Hepatocyte (in vitro differentiated cells): ENCODE data around the gene PLPPR3. TPM values are rescaled to one million over a fixed set of nuclear protein-coding genes. Genes with fewer than 3 reads are reported as not detected.

Experiments used
- DNase-seq: peaks from one replicate; pipeline ENCODE4 v3.0.0-alpha.2; 2016; ENCODE audit warnings: low spot score
- H2AFZ ChIP-seq: fragments of 200-600 bp; sonication (generic); 2 replicates; pipeline ENCODE4 v1.6.0; 2016; ENCODE audit warnings: antibody characterized with exemption, mild to moderate bottlenecking
- H3K27ac ChIP-seq: fragments of 200-600 bp; sonication (generic); 2 replicates; pipeline ENCODE4 v1.5.1; 2016; ENCODE audit warnings: mild to moderate bottlenecking
- H3K27me3 ChIP-seq: fragments of 200-600 bp; sonication (generic); 2 replicates; pipeline ENCODE4 v1.6.1; 2016
- H3K36me3 ChIP-seq: fragments of 200-600 bp; sonication (generic); replicated peaks from 2 replicates; pipeline ENCODE4 v1.5.1; 2016; ENCODE audit warnings: low read depth; ENCODE audit not compliant: insufficient read depth
- H3K4me1 ChIP-seq: fragments of 200-600 bp; sonication (generic); 2 replicates; pipeline ENCODE4 v1.5.1; 2016; ENCODE audit warnings: mild to moderate bottlenecking, moderate library complexity; ENCODE audit not compliant: insufficient read depth
- H3K4me2 ChIP-seq: fragments of 200-600 bp; sonication (generic); 2 replicates; pipeline ENCODE4 v1.6.0; 2016
- H3K4me3 ChIP-seq: fragments of 200-600 bp; sonication (generic); 2 replicates; pipeline ENCODE4 v1.5.1; 2016; ENCODE audit warnings: mild to moderate bottlenecking
- H3K79me2 ChIP-seq: fragments of 200-600 bp; sonication (generic); 2 replicates; pipeline ENCODE4 v1.6.0; 2017; ENCODE audit warnings: mild to moderate bottlenecking
- H3K9me2 ChIP-seq: fragments of 200-600 bp; sonication (generic); replicated peaks from 2 replicates; pipeline ENCODE4 v1.6.0; 2017; ENCODE audit warnings: mild to moderate bottlenecking; ENCODE audit not compliant: insufficient read depth
- H3K9me3 ChIP-seq: fragments of 200-600 bp; sonication (generic); 2 replicates; pipeline ENCODE4 v1.5.1; 2016; ENCODE audit warnings: low read depth, mild to moderate bottlenecking
- H4K20me1 ChIP-seq: fragments of 200-600 bp; sonication (generic); 2 replicates; pipeline ENCODE4 v1.6.0; 2016; ENCODE audit warnings: mild to moderate bottlenecking; ENCODE audit not compliant: insufficient read depth, poor library complexity, severe bottlenecking
- CTCF ChIP-seq: fragments of 200-600 bp; sonication (generic); IDR thresholded peaks from 2 replicates; pipeline ENCODE4 v1.5.1; 2016; ENCODE audit warnings: antibody characterized with exemption, mild to moderate bottlenecking; ENCODE audit not compliant: poor library complexity
- EZH2 ChIP-seq: fragments of 200-600 bp; sonication (generic); IDR thresholded peaks from 2 replicates; pipeline ENCODE4 v1.6.1; 2016; ENCODE audit warnings: antibody characterized with exemption, mild to moderate bottlenecking, borderline replicate concordance
- EZH2phosphoT487 ChIP-seq: fragments of 200-600 bp; sonication (generic); IDR thresholded peaks from one replicate; pipeline ENCODE4 v1.6.1; 2018; ENCODE audit warnings: antibody characterized with exemption, mild to moderate bottlenecking, low read depth, moderate library complexity; ENCODE audit not compliant: unreplicated experiment, severe bottlenecking
- WGBS: methylation state at CpG from one replicate; pipeline ENCODE4 v1.1.6; 2016; ENCODE audit warnings: low lambda C conversion rate; ENCODE audit errors: missing lambda C conversion rate; 5-methylcytosine and 5-hydroxymethylcytosine counted together
- polyA plus RNA-seq: library from polyadenylated mRNA; unstranded; fragments of >200 nt; fragmentation: Nextera tagmentation; extraction: Ambion mirVana; gene quantifications from 2 replicates; pipeline ENCODE4 v1.2.1, GENCODE V29; 2016
- total RNA-seq: library from RNA; depleted of rRNA; stranded (reverse); fragments of >200 nt; gene quantifications from 2 replicates; pipeline ENCODE4 v1.2.3, GENCODE V29; 2014

PLPPR3 gene
- total RNA-seq (7.6 and 11.1 TPM in 2 replicates), polyA plus RNA-seq (11.4 and 11.7 TPM in 2 replicates)

DNA sequence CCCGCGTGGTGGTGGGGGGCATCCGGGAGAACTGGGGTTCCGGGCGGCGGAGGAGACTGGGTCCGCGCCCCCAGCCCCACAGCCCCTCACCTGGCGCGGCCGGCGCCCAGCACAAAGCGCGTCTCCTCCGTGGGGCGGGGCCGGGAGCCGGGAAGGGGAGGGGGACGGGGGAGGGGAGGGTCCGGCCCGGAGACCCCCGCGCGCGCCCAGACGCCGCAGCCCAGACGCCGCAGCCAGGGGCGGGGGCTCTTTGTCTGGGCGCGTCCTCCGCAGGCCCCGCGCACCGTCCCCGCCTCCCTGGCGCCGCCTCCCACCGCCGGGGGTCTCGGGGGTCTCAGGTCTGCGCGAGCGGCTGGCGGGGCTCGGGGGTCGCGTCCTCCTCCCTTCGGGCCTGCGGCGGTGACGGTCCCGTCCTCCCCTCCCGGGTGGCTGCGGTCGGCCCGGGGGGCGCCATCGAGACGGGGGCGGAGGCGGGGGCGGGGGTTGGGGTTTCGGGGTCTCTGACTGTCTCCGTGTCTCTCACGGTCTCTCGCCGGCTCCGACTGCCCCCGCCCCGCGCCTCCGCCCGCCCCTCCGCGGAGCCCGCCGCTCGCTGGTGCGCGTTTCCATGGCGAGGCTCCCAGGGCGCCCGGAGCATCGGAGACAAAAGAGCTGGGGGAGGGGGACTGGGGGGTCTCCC lies at the start of gene PLPPR3:
TSS of gene PLPPR3 (minus strand) at position 131 of the 679 bp plus-strand sequence. CDS start 396 bp downstream, outside the sequence.
- DNase-seq: peak; percentile 43
- peak within 1 kb of the TSS; percentile 75 for H2AFZ ChIP-seq
- no peaks in the 10 kb centered on the region for H3K79me2 ChIP-seq
- H3K27ac ChIP-seq: no peak within 1 kb of the TSS
- no peaks in the 10 kb centered on the region for H3K9me3 ChIP-seq
- no peaks in the 10 kb centered on the region for H3K36me3 ChIP-seq
- TF ChIP-seq EZH2 (no peak), EZH2phosphoT487 (no peak), CTCF (no peak)
- H3K27me3 ChIP-seq: peaks cover 7% of the 10 kb centered on the region
- peak within 1 kb of the TSS; percentile 96 for H3K4me2 ChIP-seq
- 0% methylated on average over 5 of the region's 86 CpGs for WGBS
- no peaks in the 10 kb centered on the region for H3K9me2 ChIP-seq
- no peaks in the 10 kb centered on the region for H3K4me1 ChIP-seq
- peak within 1 kb of the TSS; percentile 67 for H3K4me3 ChIP-seq
- no peaks in the 10 kb centered on the region for H4K20me1 ChIP-seq

DNA sequence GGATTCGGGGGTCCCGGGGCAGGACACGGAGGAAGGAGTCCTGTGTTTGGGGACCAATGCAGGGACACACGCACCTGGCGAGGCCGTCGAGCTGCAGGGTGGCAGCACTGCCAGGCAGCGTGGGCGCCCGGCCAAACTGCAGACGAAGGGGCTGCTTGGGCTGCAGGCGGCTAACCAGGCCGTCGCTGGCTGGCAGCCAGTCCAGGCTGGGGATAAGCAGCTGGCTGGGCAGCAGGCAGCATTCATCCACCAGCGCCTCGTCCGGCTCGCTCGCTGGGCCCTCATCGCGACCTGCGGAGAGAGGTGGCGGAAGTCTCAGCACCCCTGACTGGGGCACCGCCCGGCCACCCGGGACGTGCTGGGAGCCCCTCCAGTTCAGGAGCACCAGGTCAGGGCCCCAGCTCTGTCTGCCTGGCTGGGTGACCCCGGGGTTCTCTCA lies 49.2 kb upstream of the PLPPR3 start:
- H3K4me1 ChIP-seq: no peaks in the 10 kb centered on the region
- H3K36me3 ChIP-seq: no peaks in the 10 kb centered on the region
- no peak overlapping the region for H3K4me2 ChIP-seq
- H3K27ac ChIP-seq: no peak overlapping the region
- TF ChIP-seq EZH2 (no peak), CTCF (no peak), EZH2phosphoT487 (no peak)
- no peaks in the 10 kb centered on the region for H4K20me1 ChIP-seq
- no peaks in the 10 kb centered on the region for H3K79me2 ChIP-seq
- WGBS: 90% methylated on average over 20 of the region's 28 CpGs
- no peak for DNase-seq
- H2AFZ ChIP-seq: no peak overlapping the region
- H3K9me3 ChIP-seq: no peaks in the 10 kb centered on the region
- no peak overlapping the region for H3K4me3 ChIP-seq
- no peaks in the 10 kb centered on the region for H3K9me2 ChIP-seq
- H3K27me3 ChIP-seq: no peaks in the 10 kb centered on the region

DNA sequence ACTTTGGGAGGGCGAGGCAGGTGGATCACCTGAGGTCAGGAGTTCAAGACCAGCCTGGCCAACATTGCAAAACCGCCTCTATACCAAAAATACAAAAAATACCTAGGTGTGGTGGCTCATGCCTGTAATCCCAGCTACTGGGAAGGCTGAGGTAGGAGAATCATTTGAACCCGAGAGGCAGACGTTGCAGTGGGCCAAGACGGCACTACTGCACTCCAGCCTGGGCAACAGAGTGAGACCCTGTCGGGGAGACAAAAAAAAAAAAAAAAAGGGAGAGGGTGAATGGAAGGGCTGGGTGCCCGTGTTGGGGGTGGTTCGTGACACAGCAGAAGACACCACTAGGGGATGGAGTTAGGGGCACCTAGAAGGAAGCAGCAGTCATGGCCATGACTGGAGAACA lies 48.6 kb upstream of the PLPPR3 start:
- no peak overlapping the region for H3K4me3 ChIP-seq
- no peaks in the 10 kb centered on the region for H3K27me3 ChIP-seq
- H3K9me2 ChIP-seq: no peaks in the 10 kb centered on the region
- H3K36me3 ChIP-seq: no peaks in the 10 kb centered on the region
- no peaks in the 10 kb centered on the region for H3K9me3 ChIP-seq
- no peak for DNase-seq
- no peak overlapping the region for H2AFZ ChIP-seq
- H3K4me2 ChIP-seq: no peak overlapping the region
- H3K79me2 ChIP-seq: no peaks in the 10 kb centered on the region
- no peaks in the 10 kb centered on the region for H3K4me1 ChIP-seq
- 96% methylated on average over 8 of the region's 8 CpGs for WGBS
- TF ChIP-seq EZH2 (no peak), CTCF (no peak), EZH2phosphoT487 (no peak)
- H4K20me1 ChIP-seq: no peaks in the 10 kb centered on the region
- no peak overlapping the region for H3K27ac ChIP-seq
